Neural cell (in vitro differentiated cells): Measurements from ENCODE around the gene CD3G. TPM values are rescaled to one million over a fixed set of nuclear protein-coding genes. Genes with fewer than 3 reads are reported as not detected.

Experiments used
- H2AFZ ChIP-seq: fragments of 200-600, 300-800 bp; sonication (generic), shearing (Covaris generic); 2 replicates; pipeline ENCODE4 v1.6.0; 2014; ENCODE audit warnings: low read depth, mild to moderate bottlenecking, antibody characterized with exemption, low read length, moderate library complexity
- H3F3A ChIP-seq: fragments of 200-600 bp; shearing (Covaris generic); 2 replicates; pipeline ENCODE4 v1.6.1; 2016; ENCODE audit warnings: mild to moderate bottlenecking, moderate library complexity, mixed read lengths, antibody characterized with exemption, low read length; ENCODE audit not compliant: insufficient read depth, poor library complexity, severe bottlenecking
- H3K27ac ChIP-seq: fragments of 200-600, 300-800 bp; sonication (generic), shearing (Covaris generic); 2 replicates; pipeline ENCODE4 v1.5.1; 2014; ENCODE audit warnings: mild to moderate bottlenecking, low read length, moderate library complexity
- H3K27me3 ChIP-seq: fragments of 300-800, 200-600 bp; sonication (generic), shearing (Covaris generic); 2 replicates; pipeline ENCODE4 v1.6.0; 2014; ENCODE audit warnings: mild to moderate bottlenecking, low read depth, low read length, moderate library complexity; ENCODE audit not compliant: insufficient read depth
- H3K36me3 ChIP-seq: fragments of 300-800, 200-600 bp; sonication (generic), shearing (Covaris generic); 2 replicates; pipeline ENCODE4 v1.5.1; 2014; ENCODE audit warnings: mild to moderate bottlenecking, antibody characterized with exemption, low read length, moderate library complexity; ENCODE audit not compliant: insufficient read depth
- H3K4me2 ChIP-seq: fragments of 300-800, 200-600 bp; sonication (generic), shearing (Covaris generic); 2 replicates; pipeline ENCODE4 v1.6.0; 2014; ENCODE audit warnings: mild to moderate bottlenecking, low read length
- H3K4me3 ChIP-seq: fragments of 300-800, 200-600 bp; sonication (generic), shearing (Covaris generic); 2 replicates; pipeline ENCODE4 v1.5.1; 2014; ENCODE audit warnings: mild to moderate bottlenecking, low read length, moderate library complexity
- H3K79me2 ChIP-seq: fragments of 200-600 bp; shearing (Covaris generic); replicated peaks from 2 replicates; pipeline ENCODE4 v1.6.0; 2014; ENCODE audit warnings: mild to moderate bottlenecking, low read length, moderate library complexity; ENCODE audit not compliant: insufficient read depth
- H3K9ac ChIP-seq: fragments of 300-800, 200-600 bp; sonication (generic), shearing (Covaris generic); 2 replicates; pipeline ENCODE4 v1.6.1; 2016; ENCODE audit warnings: mild to moderate bottlenecking, low read length, mixed read lengths
- H3K9me2 ChIP-seq: fragments of 200-600 bp; shearing (Covaris generic); 2 replicates; pipeline ENCODE4 v1.6.1; 2016; ENCODE audit warnings: mild to moderate bottlenecking, low read length, mixed read lengths; ENCODE audit not compliant: insufficient read depth
- H3K9me3 ChIP-seq: fragments of 200-600, 300-800 bp; sonication (generic), shearing (Covaris generic); 2 replicates; pipeline ENCODE4 v1.6.1; 2016; ENCODE audit warnings: mild to moderate bottlenecking, mixed run types, low read length, moderate library complexity, mixed read lengths
- H4K20me1 ChIP-seq: fragments of 200-600 bp; shearing (Covaris generic); 2 replicates; pipeline ENCODE4 v1.6.1; 2016; ENCODE audit warnings: mild to moderate bottlenecking, mixed run types; ENCODE audit not compliant: insufficient read depth
- CTCF ChIP-seq: fragments of 450-650 bp; IDR thresholded peaks from 2 replicates; pipeline ENCODE4 v1.5.1; 2014; ENCODE audit warnings: antibody characterized with exemption, mild to moderate bottlenecking, moderate library complexity; ENCODE audit not compliant: poor library complexity, severe bottlenecking
- EP300 ChIP-seq: fragments of 450-650 bp; conservative IDR thresholded peaks from 2 replicates; pipeline ENCODE4 v1.6.1; 2014; ENCODE audit warnings: antibody characterized with exemption, mild to moderate bottlenecking, moderate library complexity; ENCODE audit not compliant: poor library complexity, severe bottlenecking
- EZH2 ChIP-seq: fragments of 200-600, 300-800 bp; shearing (Covaris generic), sonication (generic); IDR thresholded peaks from 2 replicates; pipeline ENCODE4 v1.6.1; 2014; ENCODE audit warnings: antibody characterized with exemption, low read length, borderline replicate concordance, mild to moderate bottlenecking; ENCODE audit not compliant: insufficient read depth, poor library complexity, severe bottlenecking
- MXI1 ChIP-seq: fragments of 450-650 bp; conservative IDR thresholded peaks from 2 replicates; pipeline ENCODE4 v1.6.1; 2014; ENCODE audit warnings: antibody characterized with exemption, mild to moderate bottlenecking; ENCODE audit not compliant: poor library complexity, severe bottlenecking
- POLR2AphosphoS5 ChIP-seq: IDR thresholded peaks from 2 replicates; pipeline ENCODE4 v1.6.1; 2012
- RAD21 ChIP-seq: fragments of 450-650 bp; conservative IDR thresholded peaks from 2 replicates; pipeline ENCODE4 v1.6.1; 2014; ENCODE audit warnings: antibody characterized with exemption, mild to moderate bottlenecking, moderate library complexity
- REST ChIP-seq: IDR thresholded peaks from 2 replicates; pipeline ENCODE4 v1.6.1; 2012; ENCODE audit warnings: borderline replicate concordance
- SMC3 ChIP-seq: fragments of 450-650 bp; conservative IDR thresholded peaks from 2 replicates; pipeline ENCODE4 v1.6.1; 2014; ENCODE audit warnings: antibody characterized with exemption, mild to moderate bottlenecking, moderate library complexity; ENCODE audit not compliant: poor library complexity
- TAF1 ChIP-seq: IDR thresholded peaks from 2 replicates; pipeline ENCODE4 v1.6.1; 2012; ENCODE audit warnings: low read depth
- polyA plus RNA-seq: library from polyadenylated mRNA; depleted of rRNA; stranded (reverse); fragments of >200 nt; gene quantifications from 2 replicates; pipeline ENCODE4 v1.2.3, GENCODE V29; 2014

Gene CD3G
- polyA plus RNA-seq, 1 donor from 2014 or later = not detected

DNA sequence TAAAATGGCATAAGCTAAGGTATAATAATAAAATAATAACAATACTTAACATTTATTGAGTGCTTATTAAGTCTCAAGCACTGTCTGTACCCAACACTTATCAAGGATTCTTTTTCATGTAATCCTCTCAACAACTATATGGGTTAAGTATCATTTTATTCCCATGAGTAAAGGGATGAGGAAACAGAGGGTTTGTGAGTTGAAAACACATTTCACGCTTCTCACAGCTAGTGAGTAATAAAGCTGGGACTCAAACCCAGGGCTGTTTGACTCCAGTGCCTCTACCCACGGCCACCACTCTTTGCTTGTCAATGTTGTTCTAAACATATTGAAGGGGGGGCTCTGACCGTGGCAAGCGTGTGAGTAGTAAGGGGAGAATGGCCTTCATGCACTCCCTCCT is 30.9 kb upstream of the CD3G start:
- no peak for TF ChIP-seq CTCF
- no peak for TF ChIP-seq POLR2AphosphoS5
- no peak for TF ChIP-seq REST
- TF ChIP-seq SMC3 = no peak
- no peak for TF ChIP-seq RAD21
- Histone ChIP-seq H2AFZ (no peak overlapping the region), H3K27ac (no peak overlapping the region), H3K4me3 (no peak overlapping the region), H3K4me2 (no peak overlapping the region), H3F3A (no peaks in the 10 kb centered on the region), H3K27me3 (no peaks in the 10 kb centered on the region), H3K9ac (no peak overlapping the region), H3K9me2 (no peaks in the 10 kb centered on the region), H3K9me3 (no peaks in the 10 kb centered on the region), H3K79me2 (no peaks in the 10 kb centered on the region), H4K20me1 (no peaks in the 10 kb centered on the region), H3K36me3 (no peaks in the 10 kb centered on the region)

DNA sequence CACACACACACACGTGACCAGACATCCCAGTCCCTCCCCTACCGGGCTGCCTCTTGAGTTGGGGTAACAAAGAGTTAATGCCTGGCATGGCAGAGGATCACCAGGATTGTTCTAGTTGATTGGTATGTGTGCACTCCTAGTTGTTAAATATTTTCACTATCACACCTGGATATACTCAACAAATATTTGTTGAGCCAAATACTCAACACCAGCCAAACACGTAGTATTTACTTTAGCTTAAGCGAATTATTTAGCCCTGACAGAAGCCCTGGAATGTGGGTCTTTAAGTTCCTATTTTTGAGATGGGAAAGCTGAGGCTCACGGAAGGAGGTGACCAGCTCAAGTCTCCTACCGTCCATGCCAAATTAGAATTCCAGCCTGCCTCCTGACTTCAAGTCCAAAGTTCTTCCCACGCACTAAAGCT is 29.1 kb upstream of the CD3G start:
- Histone ChIP-seq H3K4me3 (no peak overlapping the region), H3K27me3 (no peaks in the 10 kb centered on the region), H2AFZ (no peak overlapping the region), H3F3A (no peaks in the 10 kb centered on the region), H3K36me3 (no peaks in the 10 kb centered on the region), H3K9me2 (no peaks in the 10 kb centered on the region), H4K20me1 (no peaks in the 10 kb centered on the region), H3K79me2 (no peaks in the 10 kb centered on the region), H3K4me2 (no peak overlapping the region), H3K9ac (no peak overlapping the region), H3K27ac (no peak overlapping the region), H3K9me3 (no peaks in the 10 kb centered on the region)
- no peak for TF ChIP-seq RAD21

DNA sequence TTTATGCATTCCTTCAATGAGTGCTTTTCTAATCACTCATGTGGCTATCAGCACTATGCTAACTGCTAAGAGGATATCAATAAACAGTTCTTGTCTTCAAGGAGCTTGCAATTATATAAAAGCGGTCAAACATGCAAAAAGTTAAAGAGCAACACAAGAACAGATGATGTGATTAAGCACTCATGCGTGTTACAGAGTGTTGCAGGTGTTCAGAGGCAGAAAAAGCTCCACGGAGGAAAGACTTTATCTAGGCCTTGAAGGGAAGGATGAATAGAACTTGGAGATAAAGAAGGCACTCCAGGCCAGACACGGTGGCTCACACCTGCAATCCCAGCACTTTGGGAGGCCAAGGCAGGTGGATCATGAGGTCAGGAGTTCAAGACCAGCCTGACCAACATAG is 26.0 kb upstream of the CD3G start:
- Histone ChIP-seq H3K9me2 (no peaks in the 10 kb centered on the region), H4K20me1 (no peaks in the 10 kb centered on the region), H3K79me2 (no peaks in the 10 kb centered on the region), H3K9me3 (no peaks in the 10 kb centered on the region), H3K36me3 (no peaks in the 10 kb centered on the region), H2AFZ (no peak overlapping the region), H3K4me2 (no peak overlapping the region), H3K27ac (no peak overlapping the region), H3K4me3 (no peak overlapping the region), H3F3A (no peaks in the 10 kb centered on the region), H3K9ac (no peak overlapping the region), H3K27me3 (no peaks in the 10 kb centered on the region)
- no peak for TF ChIP-seq RAD21
- no peak for TF ChIP-seq SMC3
- no peak for TF ChIP-seq REST
- no peak for TF ChIP-seq EP300
- TF ChIP-seq TAF1 = no peak
- TF ChIP-seq MXI1 = no peak
- no peak for TF ChIP-seq POLR2AphosphoS5
- TF ChIP-seq EZH2 = no peak
- TF ChIP-seq CTCF = no peak
